Measurements from ENCODE around the gene ZNF296.

GRCh38 chr19:45087531-45087930 is 11.3 kb upstream of the ZNF296 start:
- TF ChIP-seq CTCF (IDR thresholded peaks at IDR 0.05), result no peak
- no peak for TF ChIP-seq POLR2A (IDR thresholded peaks at IDR 0.05)
- no peak for TF ChIP-seq POLR2AphosphoS5 (IDR thresholded peaks at IDR 0.05)

Data from breast epithelium (tissue), 3 donors.